Keratinocyte (primary cell): ENCODE data around the gene C5AR1. TPM values are rescaled to one million over a fixed set of nuclear protein-coding genes. Genes with fewer than 3 reads are reported as not detected.

Experiments
- DNase-seq: peaks from one replicate; pipeline ENCODE4 v3.0.0-alpha.2; 2011; ENCODE audit warnings: low read depth, missing footprints, low spot score
- FAIRE-seq: peaks from 2 replicates; lab custom pipeline; 2011; peaks lifted over from hg19 to GRCh38; lab: Jason Lieb, UNC
- H2AFZ ChIP-seq: 2 replicates; pipeline ENCODE4 v1.6.0; 2012; ENCODE audit warnings: low read length, control low read depth, inconsistent platforms; ENCODE audit not compliant: control insufficient read depth
- H3K27ac ChIP-seq: 2 replicates; pipeline ENCODE4 v1.5.1; 2011; ENCODE audit warnings: low read length; ENCODE audit not compliant: control insufficient read depth, insufficient read depth
- H3K27me3 ChIP-seq: 3 replicates; pipeline ENCODE4 v1.6.0; 2011; ENCODE audit warnings: low read length; ENCODE audit not compliant: control insufficient read depth, insufficient read depth; ENCODE audit errors: extremely low read depth
- H3K36me3 ChIP-seq, 2 experiments: 2 replicates in 1 of 2; 3 replicates in 1 of 2; pipeline ENCODE4 v1.5.1; 2011; ENCODE audit warnings: low read length in 2 of 2, mild to moderate bottlenecking in 1 of 2; ENCODE audit not compliant: control insufficient read depth in 2 of 2, insufficient read depth in 2 of 2; ENCODE audit errors: extremely low read depth in 1 of 2
- H3K4me1 ChIP-seq: 3 replicates; pipeline ENCODE4 v1.5.1; 2011; ENCODE audit warnings: low read length; ENCODE audit not compliant: control insufficient read depth, insufficient read depth; ENCODE audit errors: extremely low read depth
- H3K4me2 ChIP-seq: 3 replicates; pipeline ENCODE4 v1.6.0; 2011; ENCODE audit warnings: low read depth, low read length; ENCODE audit not compliant: control insufficient read depth, insufficient read depth; ENCODE audit errors: extremely low read depth
- H3K4me3 ChIP-seq, 3 experiments: fragments of 200-600 bp in 1 of 3; sonication (generic) in 1 of 3; 2 replicates in 2 of 3; 3 replicates in 1 of 3; pipeline ENCODE4 v1.5.1; 2011 to 2016; ENCODE audit warnings: low read length in 3 of 3, mild to moderate bottlenecking in 3 of 3, control low read depth in 2 of 3, inconsistent platforms in 1 of 3, low read depth in 1 of 3, mixed read lengths in 1 of 3, mixed run types in 1 of 3, moderate library complexity in 1 of 3; ENCODE audit not compliant: control insufficient read depth in 2 of 3, insufficient read depth in 2 of 3; ENCODE audit errors: extremely low read depth in 1 of 3
- H3K79me2 ChIP-seq: 2 replicates; pipeline ENCODE4 v1.6.0; 2012; ENCODE audit warnings: low read length; ENCODE audit not compliant: control insufficient read depth, insufficient read depth
- H3K9ac ChIP-seq: 3 replicates; pipeline ENCODE4 v1.6.0; 2011; ENCODE audit warnings: low read length; ENCODE audit not compliant: control insufficient read depth, insufficient read depth; ENCODE audit errors: extremely low read depth
- H3K9me1 ChIP-seq: 3 replicates; pipeline ENCODE4 v1.6.0; 2011; ENCODE audit warnings: low read length; ENCODE audit not compliant: control insufficient read depth, insufficient read depth; ENCODE audit errors: extremely low read depth
- H3K9me3 ChIP-seq: 2 replicates; pipeline ENCODE4 v1.5.1; 2012; ENCODE audit warnings: low read depth, low read length; ENCODE audit not compliant: control insufficient read depth
- H4K20me1 ChIP-seq: 3 replicates; pipeline ENCODE4 v1.6.0; 2011; ENCODE audit warnings: low read length; ENCODE audit not compliant: control insufficient read depth, insufficient read depth; ENCODE audit errors: extremely low read depth
- CTCF ChIP-seq, 3 experiments: IDR thresholded peaks in 1 of 3; conservative IDR thresholded peaks in 1 of 3; optimal IDR thresholded peaks in 1 of 3; 2 replicates in 2 of 3; 3 replicates in 1 of 3; pipeline versions ENCODE3 to v1.5.1; 2011; ENCODE audit warnings: low read length in 3 of 3, mild to moderate bottlenecking in 3 of 3, moderate library complexity in 2 of 3, control low read depth in 1 of 3, inconsistent platforms in 1 of 3; ENCODE audit not compliant: insufficient read depth in 2 of 3; ENCODE audit errors: extremely low read depth in 1 of 3
- EZH2 ChIP-seq: IDR thresholded peaks from one replicate; pipeline ENCODE4 v1.6.1; 2012; ENCODE audit warnings: inconsistent platforms, mild to moderate bottlenecking, low read length, moderate library complexity
- dilution Hi-C: fragments of 300-500 bp; cut with MboI; formaldehyde crosslinking; loops from one replicate; pipeline ENCODE4 v1.7.0; 2020; ENCODE audit warnings: low sequenced_read_pairs; ENCODE audit not compliant: extremely low pct_ligation_motif_present
- polyA plus RNA-seq, 5 experiments: library from polyadenylated mRNA; depleted of rRNA in 3 of 5; stranded (reverse) in 3 of 5; stranded (forward) in 1 of 5; unstranded in 1 of 5; fragments of >200 nt; gene quantifications; 1 replicate in 1 of 5; 2 replicates in 3 of 5; 3 replicates in 1 of 5; pipeline versions ENCODE4 v1.2.1 to v1.2.3, GENCODE V29; 2011 to 2012; ENCODE audit warnings: missing spikeins in 2 of 5, low read depth in 1 of 5, low replicate concordance in 1 of 5

Gene C5AR1
- polyA plus RNA-seq, 1 donor (not counting 4 experiments of a cell fraction or from before 2014, with no cell fraction given) = 0.42 TPM

GRCh38 chr19:47321630-47322029, 12.0 kb downstream of the C5AR1 start:
- dilution Hi-C loops = no loop called here
- no peaks in the 10 kb centered on the region for H4K20me1 ChIP-seq
- FAIRE-seq = no peak

GRCh38 chr19:47322058-47322457, 12.4 kb downstream of the C5AR1 start:
- Histone ChIP-seq H3K36me3 (no peaks in the 10 kb centered on the region), H3K27me3 (no peaks in the 10 kb centered on the region), H3K27ac (no peak overlapping the region), H3K4me2 (no peak overlapping the region), H4K20me1 (no peaks in the 10 kb centered on the region), H3K4me1 (no peaks in the 10 kb centered on the region), H3K9me1 (no peaks in the 10 kb centered on the region), H3K4me3 (no peak overlapping the region), H3K79me2 (no peaks in the 10 kb centered on the region), H3K9me3 (no peaks in the 10 kb centered on the region), H2AFZ (no peak overlapping the region), H3K9ac (no peak overlapping the region)
- TF ChIP-seq EZH2 = no peak
- no peak for TF ChIP-seq CTCF (optimal IDR thresholded peaks at IDR 0.05 in 1 of 3, IDR thresholded peaks at IDR 0.05 in 1 of 3, conservative IDR thresholded peaks at IDR 0.05 in 1 of 3; ENCODE audit: extremely low read depth in 1 of 3, insufficient read depth in 2 of 3, low read length in 3 of 3)
- no peak for FAIRE-seq
- dilution Hi-C loops = no loop called here
- DNase-seq = no peak

More at GRCh38 chr19:47321630-47322029, 12.0 kb downstream of the C5AR1 start:
- no peak overlapping the region for H2AFZ ChIP-seq
- no peaks in the 10 kb centered on the region for H3K9me1 ChIP-seq
- DNase-seq = no peak
- H3K27ac ChIP-seq = no peak overlapping the region
- H3K4me3 ChIP-seq = no peak overlapping the region
- no peak overlapping the region for H3K4me2 ChIP-seq
- TF ChIP-seq CTCF (optimal IDR thresholded peaks at IDR 0.05 in 1 of 3, IDR thresholded peaks at IDR 0.05 in 1 of 3, conservative IDR thresholded peaks at IDR 0.05 in 1 of 3; ENCODE audit: extremely low read depth in 1 of 3, insufficient read depth in 2 of 3, low read length in 3 of 3) = no peak
- no peak for TF ChIP-seq EZH2
- no peaks in the 10 kb centered on the region for H3K27me3 ChIP-seq
- no peaks in the 10 kb centered on the region for H3K9me3 ChIP-seq
- no peaks in the 10 kb centered on the region for H3K79me2 ChIP-seq
- no peak overlapping the region for H3K9ac ChIP-seq
- H3K36me3 ChIP-seq = no peaks in the 10 kb centered on the region
- no peaks in the 10 kb centered on the region for H3K4me1 ChIP-seq
